Smooth muscle cell (in vitro differentiated cells): Measurements from ENCODE around the gene PCDH18. TPM values are rescaled to one million over a fixed set of nuclear protein-coding genes. Genes with fewer than 3 reads are reported as not detected.

Experiments
- DNase-seq: peaks from one replicate; lab custom pipeline; 2025; ENCODE audit not compliant: unreplicated experiment; lab: John Stamatoyannopoulos, UW
- H2AFZ ChIP-seq: fragments of 200-600 bp; sonication (generic); 2 replicates; pipeline ENCODE4 v1.6.0; 2016; ENCODE audit warnings: antibody characterized with exemption, low read depth, mild to moderate bottlenecking
- H3F3A ChIP-seq: fragments of 200-600 bp; sonication (generic); 2 replicates; pipeline ENCODE4 v1.6.0; 2017; ENCODE audit warnings: antibody characterized with exemption, low read depth
- H3K27ac ChIP-seq: fragments of 200-600 bp; sonication (generic); 2 replicates; pipeline ENCODE4 v1.5.1; 2016; ENCODE audit warnings: low read depth, mild to moderate bottlenecking
- H3K27me3 ChIP-seq: fragments of 200-600 bp; sonication (generic); 2 replicates; pipeline ENCODE4 v1.6.1; 2016; ENCODE audit warnings: low read depth, mild to moderate bottlenecking
- H3K36me3 ChIP-seq: fragments of 200-600 bp; sonication (generic); 2 replicates; pipeline ENCODE4 v1.5.1; 2016; ENCODE audit warnings: low read depth
- H3K4me1 ChIP-seq: fragments of 200-600 bp; sonication (generic); 2 replicates; pipeline ENCODE4 v1.5.1; 2016; ENCODE audit warnings: low read depth
- H3K4me2 ChIP-seq: fragments of 200-600 bp; sonication (generic); 2 replicates; pipeline ENCODE4 v1.6.0; 2016; ENCODE audit warnings: mild to moderate bottlenecking
- H3K4me3 ChIP-seq: fragments of 200-600 bp; sonication (generic); 2 replicates; pipeline ENCODE4 v1.5.1; 2016; ENCODE audit warnings: mild to moderate bottlenecking
- H3K79me2 ChIP-seq: fragments of 200-600 bp; sonication (generic); 2 replicates; pipeline ENCODE4 v1.6.0; 2016; ENCODE audit warnings: low read depth, mild to moderate bottlenecking
- H3K9ac ChIP-seq: fragments of 200-600 bp; sonication (generic); 2 replicates; pipeline ENCODE4 v1.6.0; 2016; ENCODE audit warnings: low read depth
- H3K9me3 ChIP-seq: fragments of 200-600 bp; sonication (generic); replicated peaks from 2 replicates; pipeline ENCODE4 v1.5.1; 2016; ENCODE audit warnings: low read depth
- H4K20me1 ChIP-seq: fragments of 200-600 bp; sonication (generic); 2 replicates; pipeline ENCODE4 v1.6.0; 2016; ENCODE audit warnings: low read depth
- CTCF ChIP-seq: fragments of 200-600 bp; sonication (generic); IDR thresholded peaks from 2 replicates; pipeline ENCODE4 v1.5.1; 2017; ENCODE audit warnings: borderline replicate concordance, mild to moderate bottlenecking, antibody characterized with exemption; ENCODE audit not compliant: insufficient read depth, poor library complexity, severe bottlenecking
- WGBS: methylation state at CpG from one replicate; pipeline ENCODE4 v1.1.7; 2016; ENCODE audit warnings: low lambda C conversion rate; 5-methylcytosine and 5-hydroxymethylcytosine counted together
- polyA plus RNA-seq: library from polyadenylated mRNA; unstranded; fragments of >200 nt; fragmentation: Nextera tagmentation; extraction: Ambion mirVana; gene quantifications from 2 replicates; pipeline ENCODE4 v1.2.1, GENCODE V29; 2016
- total RNA-seq: library from RNA; depleted of rRNA; stranded (reverse); fragments of >200 nt; gene quantifications from 2 replicates; pipeline ENCODE4 v1.2.3, GENCODE V29; 2014

The PCDH18 gene
- total and polyA plus RNA-seq, 2 experiments from 2014 or later = 24.5 to 51.3 TPM

- H3K9me3 ChIP-seq = no peaks in the 10 kb centered on the region
- no peaks in the 10 kb centered on the region for H3K27me3 ChIP-seq
- peaks cover under 1% of the 10 kb centered on the region for H3K36me3 ChIP-seq
- no peak overlapping the region for H3K27ac ChIP-seq
- H3K9ac ChIP-seq = no peak overlapping the region
- no peak for DNase-seq
- TF ChIP-seq CTCF = no peak
- peaks cover 35% of the 10 kb centered on the region for H3K4me1 ChIP-seq
- peaks cover 51% of the 10 kb centered on the region for H3K79me2 ChIP-seq
- peak overlapping the region; percentile 67 for H3K4me3 ChIP-seq
- H3K4me2 ChIP-seq = peak overlapping the region; percentile 9
- no peak overlapping the region for H2AFZ ChIP-seq
- H3F3A ChIP-seq = peaks cover 12% of the 10 kb centered on the region
- peaks cover 28% of the 10 kb centered on the region for H4K20me1 ChIP-seq
Measured at GRCh38 chr4:137526681-137527080, 5.6 kb downstream of the PCDH18 start.

GRCh38 chr4:137524725-137525369 is 7.4 kb downstream of the PCDH18 start:
- TF ChIP-seq CTCF = no peak
- Histone ChIP-seq H4K20me1 (peaks cover 23% of the 10 kb centered on the region), H3K36me3 (peaks cover 9% of the 10 kb centered on the region), H3K4me2 (no peak overlapping the region), H3F3A (peaks cover 5% of the 10 kb centered on the region), H3K9me3 (no peaks in the 10 kb centered on the region), H3K9ac (no peak overlapping the region), H3K4me3 (no peak overlapping the region), H2AFZ (no peak overlapping the region), H3K27ac (no peak overlapping the region), H3K4me1 (peaks cover 34% of the 10 kb centered on the region), H3K79me2 (peaks cover 36% of the 10 kb centered on the region), H3K27me3 (no peaks in the 10 kb centered on the region)
- no peak for DNase-seq
- 91% methylated on average over 4 of the region's 4 CpGs for WGBS

- H3K9me3 ChIP-seq = no peaks in the 10 kb centered on the region
- no peaks in the 10 kb centered on the region for H3K27me3 ChIP-seq
- H3K4me1 ChIP-seq = peaks cover 27% of the 10 kb centered on the region
- DNase-seq = no peak
- peaks cover 21% of the 10 kb centered on the region for H3K79me2 ChIP-seq
- H2AFZ ChIP-seq = no peak overlapping the region
- 86% methylated on average over 1 of the region's 1 CpG for WGBS
- peak overlapping the region; percentile 11 for H3K27ac ChIP-seq
- no peak overlapping the region for H3K4me3 ChIP-seq
- no peak for TF ChIP-seq CTCF
- H3F3A ChIP-seq = peaks cover 13% of the 10 kb centered on the region
- H3K9ac ChIP-seq = no peak overlapping the region
- H3K4me2 ChIP-seq = no peak overlapping the region
- peaks cover 10% of the 10 kb centered on the region for H4K20me1 ChIP-seq
- H3K36me3 ChIP-seq = peaks cover 9% of the 10 kb centered on the region
Measured at GRCh38 chr4:137523329-137523728, 9.0 kb downstream of the PCDH18 start.

GRCh38 chr4:137521053-137521452 is 11.2 kb downstream of the PCDH18 start:
- no peak for TF ChIP-seq CTCF
- Histone ChIP-seq H3F3A (peaks cover 13% of the 10 kb centered on the region), H3K36me3 (peaks cover 9% of the 10 kb centered on the region), H3K9ac (no peak overlapping the region), H3K9me3 (no peaks in the 10 kb centered on the region), H3K79me2 (peaks cover 8% of the 10 kb centered on the region), H3K27me3 (no peaks in the 10 kb centered on the region), H3K4me3 (no peak overlapping the region), H4K20me1 (peaks cover 3% of the 10 kb centered on the region), H3K4me2 (no peak overlapping the region), H3K27ac (no peak overlapping the region), H2AFZ (no peak overlapping the region), H3K4me1 (peaks cover 16% of the 10 kb centered on the region)
- WGBS = 98% methylated on average over 9 of the region's 9 CpGs
- DNase-seq = no peak
